Frontal cortex (tissue), 4 donors: Measurements from ENCODE around the gene SLC4A4. TPM values are rescaled to one million over a fixed set of nuclear protein-coding genes. Genes with fewer than 3 reads are reported as not detected.

ENCODE experiments used
- DNase-seq, 2 donors: peaks; one replicate each; pipeline ENCODE4 v3.0.0; 2012; ENCODE audit warnings: low spot score in 2 of 2
- FAIRE-seq: peaks from 2 replicates; lab custom pipeline; 2012; peaks lifted over from hg19 to GRCh38; lab: Jason Lieb, UNC
- total RNA-seq: library from RNA; depleted of rRNA; stranded (reverse); fragments of >200 nt; gene quantifications from one replicate; pipeline ENCODE4 v1.2.3, GENCODE V29; 2014
- donor health status: control.
- donor health status: control.
- donor health status: control.

Gene SLC4A4
- total RNA-seq = 19.2 TPM

- DNase-seq (no peak), FAIRE-seq (no peak)
These were observed at the start of gene SLC4A4 for GRCh38 chr4:71338846-71339593. Gene SLC4A4, plus strand, starts transcription at chr4:71339020.

- FAIRE-seq (no peak), DNase-seq (no peak)
These were observed 48.7 kb upstream of the SLC4A4 start for GRCh38 chr4:71290074-71290473.

- DNase-seq = no peak
- no peak for FAIRE-seq
These were observed 48.3 kb upstream of the SLC4A4 start for GRCh38 chr4:71290476-71290875.

- DNase-seq = no peak
- no peak for FAIRE-seq
These were observed 46.6 kb upstream of the SLC4A4 start for GRCh38 chr4:71292228-71292627.

- DNase-seq (no peak), FAIRE-seq (no peak)
These were observed 45.1 kb upstream of the SLC4A4 start for GRCh38 chr4:71293705-71294104.

GRCh38 chr4:71294301-71294700 lies 44.5 kb upstream of the SLC4A4 start:
- no peak for DNase-seq
- FAIRE-seq = no peak

GRCh38 chr4:71296945-71297344 lies 41.9 kb upstream of the SLC4A4 start:
- FAIRE-seq = no peak
- DNase-seq = peak; percentile 8 to 15

- FAIRE-seq (no peak), DNase-seq (no peak)
These were observed 38.5 kb upstream of the SLC4A4 start for GRCh38 chr4:71300362-71300761.

- DNase-seq (no peak), FAIRE-seq (no peak)
These were observed 37.9 kb upstream of the SLC4A4 start for GRCh38 chr4:71300964-71301363.

- no peak for DNase-seq
- FAIRE-seq = no peak
These were observed 35.5 kb upstream of the SLC4A4 start for GRCh38 chr4:71303287-71303686.

- DNase-seq (no peak), FAIRE-seq (no peak)
These were observed 35.0 kb upstream of the SLC4A4 start for GRCh38 chr4:71303850-71304249.

- FAIRE-seq (no peak), DNase-seq (no peak)
These were observed 34.5 kb upstream of the SLC4A4 start for GRCh38 chr4:71304289-71304850.

- DNase-seq (no peak), FAIRE-seq (no peak)
These were observed 31.1 kb upstream of the SLC4A4 start for GRCh38 chr4:71307729-71308128.

GRCh38 chr4:71322425-71322824 lies 16.4 kb upstream of the SLC4A4 start:
- FAIRE-seq (no peak), DNase-seq (no peak)

GRCh38 chr4:71333368-71333767 lies 5.5 kb upstream of the SLC4A4 start:
- FAIRE-seq = no peak
- DNase-seq = no peak

- FAIRE-seq (no peak), DNase-seq (no peak)
These were observed 4.9 kb upstream of the SLC4A4 start for GRCh38 chr4:71333960-71334359.

- DNase-seq (peak in 1 of 2 donors; percentile 5), FAIRE-seq (no peak)
These were observed 4.3 kb upstream of the SLC4A4 start for GRCh38 chr4:71334465-71334882.

- no peak for DNase-seq
- no peak for FAIRE-seq
These were observed 5.0 kb downstream of the SLC4A4 start for GRCh38 chr4:71343670-71344466.

- FAIRE-seq = no peak
- no peak for DNase-seq
These were observed 7.9 kb downstream of the SLC4A4 start for GRCh38 chr4:71346710-71347109.

- FAIRE-seq = no peak
These were observed 9.8 kb downstream of the SLC4A4 start for GRCh38 chr4:71348586-71348985.

GRCh38 chr4:71355045-71355444 lies 16.2 kb downstream of the SLC4A4 start:
- no peak for DNase-seq
- FAIRE-seq = no peak

More at GRCh38 chr4:71348586-71348985, 9.8 kb downstream of the SLC4A4 start:
- DNase-seq = no peak
